Astrocyte of the spinal cord (primary cell): ENCODE results near the gene PRR36.
A peak's percentile ranks its signal among the peaks of the same experiment; 100 is the strongest.

Experiments used
- DNase-seq: peaks from one replicate; pipeline ENCODE4 v3.0.0; 2011; ENCODE audit warnings: low read depth, low spot score
- H3K4me3 ChIP-seq: 2 replicates; pipeline ENCODE4 v1.5.1; 2011; ENCODE audit warnings: low read depth, mild to moderate bottlenecking, low read length, moderate library complexity
- in situ Hi-C: cut with HindIII; loops from 2 replicates; pipeline ENCODE4 v1.10.0; 2017; ENCODE audit warnings: low sequenced_read_pairs
- TF ChIP-seq, protein P1 (sequence below): IDR thresholded peaks from 2 replicates; pipeline ENCODE4 v1.5.1; 2012; ENCODE audit warnings: low read depth, mild to moderate bottlenecking, low read length, inconsistent platforms

PRR36 gene

GRCh38 chr19:7843521-7843920 lies 30.7 kb downstream of the PRR36 start:
- no peak overlapping the region for H3K4me3 ChIP-seq
- no peak for DNase-seq
- in situ Hi-C loops = no loop called here
- TF ChIP-seq, protein P1, sequence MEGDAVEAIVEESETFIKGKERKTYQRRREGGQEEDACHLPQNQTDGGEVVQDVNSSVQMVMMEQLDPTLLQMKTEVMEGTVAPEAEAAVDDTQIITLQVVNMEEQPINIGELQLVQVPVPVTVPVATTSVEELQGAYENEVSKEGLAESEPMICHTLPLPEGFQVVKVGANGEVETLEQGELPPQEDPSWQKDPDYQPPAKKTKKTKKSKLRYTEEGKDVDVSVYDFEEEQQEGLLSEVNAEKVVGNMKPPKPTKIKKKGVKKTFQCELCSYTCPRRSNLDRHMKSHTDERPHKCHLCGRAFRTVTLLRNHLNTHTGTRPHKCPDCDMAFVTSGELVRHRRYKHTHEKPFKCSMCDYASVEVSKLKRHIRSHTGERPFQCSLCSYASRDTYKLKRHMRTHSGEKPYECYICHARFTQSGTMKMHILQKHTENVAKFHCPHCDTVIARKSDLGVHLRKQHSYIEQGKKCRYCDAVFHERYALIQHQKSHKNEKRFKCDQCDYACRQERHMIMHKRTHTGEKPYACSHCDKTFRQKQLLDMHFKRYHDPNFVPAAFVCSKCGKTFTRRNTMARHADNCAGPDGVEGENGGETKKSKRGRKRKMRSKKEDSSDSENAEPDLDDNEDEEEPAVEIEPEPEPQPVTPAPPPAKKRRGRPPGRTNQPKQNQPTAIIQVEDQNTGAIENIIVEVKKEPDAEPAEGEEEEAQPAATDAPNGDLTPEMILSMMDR = no peak

DNA sequence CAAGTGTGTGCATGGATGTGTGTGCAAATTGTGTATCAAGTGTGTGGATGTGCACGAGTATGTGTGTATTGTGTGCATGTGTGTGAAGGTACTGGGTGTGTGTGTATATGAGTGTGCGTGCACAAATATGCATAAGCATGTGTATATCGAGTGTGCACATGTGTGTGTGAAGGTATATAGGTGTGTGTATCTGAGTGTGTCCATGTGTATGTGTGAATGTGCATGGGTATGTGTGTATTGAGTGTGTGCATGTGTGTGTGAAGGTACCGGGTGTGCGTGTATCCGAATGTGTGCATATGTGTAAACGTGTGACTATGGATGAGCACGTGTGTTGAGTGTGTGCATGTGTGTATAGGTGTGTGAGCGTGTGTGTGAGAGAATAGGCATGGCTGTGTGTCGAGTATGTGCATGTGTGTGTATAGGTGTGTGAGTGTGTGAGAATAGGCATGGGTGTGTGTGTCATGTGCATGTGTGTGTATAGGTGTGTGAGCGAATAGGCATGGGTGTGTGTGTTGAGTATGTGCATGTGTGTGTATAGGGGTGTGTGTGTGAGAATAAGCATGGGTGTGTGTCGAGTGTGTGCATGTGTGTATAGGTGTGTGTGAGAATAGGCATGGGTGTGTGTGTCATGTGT lies 31.4 kb downstream of the PRR36 start:
- no peak for DNase-seq
- in situ Hi-C loops = no loop called here
- TF ChIP-seq, protein P1 = no peak
- H3K4me3 ChIP-seq = no peak overlapping the region

- in situ Hi-C loops = no loop called here
- H3K4me3 ChIP-seq = no peak overlapping the region
- DNase-seq = no peak
- TF ChIP-seq, protein P1 = no peak
Observed at GRCh38 chr19:7841751-7842660, 32.2 kb downstream of the PRR36 start.

- TF ChIP-seq, protein P1 = no peak
- DNase-seq = no peak
- in situ Hi-C loops = no loop called here
- H3K4me3 ChIP-seq = no peak overlapping the region
Observed at GRCh38 chr19:7840629-7841028, 33.6 kb downstream of the PRR36 start.

- no peak for DNase-seq
- H3K4me3 ChIP-seq = no peak overlapping the region
- in situ Hi-C loops = no loop called here
- TF ChIP-seq, protein P1 = no peak
Observed at GRCh38 chr19:7839476-7839875, 34.7 kb downstream of the PRR36 start.

- DNase-seq = peak; percentile 27
- H3K4me3 ChIP-seq = no peak overlapping the region
- in situ Hi-C loops = no loop called here
- TF ChIP-seq, protein P1 = no peak
Observed at GRCh38 chr19:7833225-7834099, 40.7 kb downstream of the PRR36 start.
